Hepatocyte (in vitro differentiated cells): ENCODE results near the gene GALNT18. TPM values are rescaled to one million over a fixed set of nuclear protein-coding genes. Genes with fewer than 3 reads are reported as not detected.

ENCODE experiments used
- DNase-seq: peaks from one replicate; pipeline ENCODE4 v3.0.0-alpha.2; 2016; ENCODE audit warnings: low spot score
- H2AFZ ChIP-seq: fragments of 200-600 bp; sonication (generic); 2 replicates; pipeline ENCODE4 v1.6.0; 2016; ENCODE audit warnings: antibody characterized with exemption, mild to moderate bottlenecking
- H3K27ac ChIP-seq: fragments of 200-600 bp; sonication (generic); 2 replicates; pipeline ENCODE4 v1.5.1; 2016; ENCODE audit warnings: mild to moderate bottlenecking
- H3K27me3 ChIP-seq: fragments of 200-600 bp; sonication (generic); 2 replicates; pipeline ENCODE4 v1.6.1; 2016
- H3K36me3 ChIP-seq: fragments of 200-600 bp; sonication (generic); replicated peaks from 2 replicates; pipeline ENCODE4 v1.5.1; 2016; ENCODE audit warnings: low read depth; ENCODE audit not compliant: insufficient read depth
- H3K4me1 ChIP-seq: fragments of 200-600 bp; sonication (generic); 2 replicates; pipeline ENCODE4 v1.5.1; 2016; ENCODE audit warnings: mild to moderate bottlenecking, moderate library complexity; ENCODE audit not compliant: insufficient read depth
- H3K4me2 ChIP-seq: fragments of 200-600 bp; sonication (generic); 2 replicates; pipeline ENCODE4 v1.6.0; 2016
- H3K4me3 ChIP-seq: fragments of 200-600 bp; sonication (generic); 2 replicates; pipeline ENCODE4 v1.5.1; 2016; ENCODE audit warnings: mild to moderate bottlenecking
- H3K79me2 ChIP-seq: fragments of 200-600 bp; sonication (generic); 2 replicates; pipeline ENCODE4 v1.6.0; 2017; ENCODE audit warnings: mild to moderate bottlenecking
- H3K9me2 ChIP-seq: fragments of 200-600 bp; sonication (generic); replicated peaks from 2 replicates; pipeline ENCODE4 v1.6.0; 2017; ENCODE audit warnings: mild to moderate bottlenecking; ENCODE audit not compliant: insufficient read depth
- H3K9me3 ChIP-seq: fragments of 200-600 bp; sonication (generic); 2 replicates; pipeline ENCODE4 v1.5.1; 2016; ENCODE audit warnings: low read depth, mild to moderate bottlenecking
- H4K20me1 ChIP-seq: fragments of 200-600 bp; sonication (generic); 2 replicates; pipeline ENCODE4 v1.6.0; 2016; ENCODE audit warnings: mild to moderate bottlenecking; ENCODE audit not compliant: insufficient read depth, poor library complexity, severe bottlenecking
- CTCF ChIP-seq: fragments of 200-600 bp; sonication (generic); IDR thresholded peaks from 2 replicates; pipeline ENCODE4 v1.5.1; 2016; ENCODE audit warnings: antibody characterized with exemption, mild to moderate bottlenecking; ENCODE audit not compliant: poor library complexity
- EZH2 ChIP-seq: fragments of 200-600 bp; sonication (generic); IDR thresholded peaks from 2 replicates; pipeline ENCODE4 v1.6.1; 2016; ENCODE audit warnings: antibody characterized with exemption, mild to moderate bottlenecking, borderline replicate concordance
- EZH2phosphoT487 ChIP-seq: fragments of 200-600 bp; sonication (generic); IDR thresholded peaks from one replicate; pipeline ENCODE4 v1.6.1; 2018; ENCODE audit warnings: antibody characterized with exemption, mild to moderate bottlenecking, low read depth, moderate library complexity; ENCODE audit not compliant: unreplicated experiment, severe bottlenecking
- WGBS: methylation state at CpG from one replicate; pipeline ENCODE4 v1.1.6; 2016; ENCODE audit warnings: low lambda C conversion rate; ENCODE audit errors: missing lambda C conversion rate; 5-methylcytosine and 5-hydroxymethylcytosine counted together
- polyA plus RNA-seq: library from polyadenylated mRNA; unstranded; fragments of >200 nt; fragmentation: Nextera tagmentation; extraction: Ambion mirVana; gene quantifications from 2 replicates; pipeline ENCODE4 v1.2.1, GENCODE V29; 2016
- total RNA-seq: library from RNA; depleted of rRNA; stranded (reverse); fragments of >200 nt; gene quantifications from 2 replicates; pipeline ENCODE4 v1.2.3, GENCODE V29; 2014

GALNT18 gene
- total and polyA plus RNA-seq, 2 experiments from 2014 or later: 11.6 to 22.4 TPM

GRCh38 chr11:11491589-11491988 lies 130.2 kb downstream of the GALNT18 start:
- 89% methylated on average over 4 of the region's 4 CpGs for WGBS
- no peaks in the 10 kb centered on the region for H3K4me1 ChIP-seq
- H3K27me3 ChIP-seq: no peaks in the 10 kb centered on the region

GRCh38 chr11:11491014-11491413 lies 130.8 kb downstream of the GALNT18 start:
- Histone ChIP-seq H3K9me2 (no peaks in the 10 kb centered on the region), H3K79me2 (no peaks in the 10 kb centered on the region), H3K9me3 (no peaks in the 10 kb centered on the region), H3K4me3 (no peak overlapping the region), H3K27ac (no peak overlapping the region), H4K20me1 (no peaks in the 10 kb centered on the region), H3K27me3 (no peaks in the 10 kb centered on the region), H2AFZ (no peak overlapping the region), H3K4me2 (no peak overlapping the region), H3K4me1 (no peaks in the 10 kb centered on the region), H3K36me3 (no peaks in the 10 kb centered on the region)
- TF ChIP-seq EZH2 (no peak), EZH2phosphoT487 (no peak), CTCF (no peak)
- no peak for DNase-seq
- whole genome bisulfite sequencing: 89% methylated on average over 2 of the region's 2 CpGs

More at GRCh38 chr11:11491589-11491988, 130.2 kb downstream of the GALNT18 start:
- no peaks in the 10 kb centered on the region for H3K9me3 ChIP-seq
- no peak overlapping the region for H3K4me3 ChIP-seq
- H2AFZ ChIP-seq: no peak overlapping the region
- H3K9me2 ChIP-seq: no peaks in the 10 kb centered on the region
- H3K36me3 ChIP-seq: no peaks in the 10 kb centered on the region
- H3K4me2 ChIP-seq: no peak overlapping the region
- H3K27ac ChIP-seq: no peak overlapping the region
- TF ChIP-seq EZH2phosphoT487 (no peak), EZH2 (no peak), CTCF (no peak)
- DNase-seq: no peak
- H4K20me1 ChIP-seq: no peaks in the 10 kb centered on the region
- no peaks in the 10 kb centered on the region for H3K79me2 ChIP-seq

- TF ChIP-seq EZH2: no peak
- TF ChIP-seq CTCF: no peak
- TF ChIP-seq EZH2phosphoT487: no peak
- Histone ChIP-seq H2AFZ (no peak overlapping the region), H3K4me2 (no peak overlapping the region), H3K4me3 (no peak overlapping the region), H3K27ac (no peak overlapping the region), H3K4me1 (no peaks in the 10 kb centered on the region), H3K79me2 (no peaks in the 10 kb centered on the region), H3K36me3 (no peaks in the 10 kb centered on the region), H3K27me3 (no peaks in the 10 kb centered on the region), H3K9me3 (no peaks in the 10 kb centered on the region), H3K9me2 (no peaks in the 10 kb centered on the region), H4K20me1 (no peaks in the 10 kb centered on the region)
- WGBS: 52% methylated on average over 3 of the region's 3 CpGs
- DNase-seq: no peak
Measured at GRCh38 chr11:11486423-11486822, 135.4 kb downstream of the GALNT18 start.

- TF ChIP-seq EZH2 (no peak), EZH2phosphoT487 (no peak), CTCF (no peak)
- Histone ChIP-seq H3K27ac (no peak overlapping the region), H3K9me3 (no peaks in the 10 kb centered on the region), H2AFZ (no peak overlapping the region), H3K4me1 (no peaks in the 10 kb centered on the region), H3K4me2 (no peak overlapping the region), H3K4me3 (no peak overlapping the region), H3K36me3 (no peaks in the 10 kb centered on the region), H3K79me2 (no peaks in the 10 kb centered on the region), H4K20me1 (no peaks in the 10 kb centered on the region), H3K27me3 (no peaks in the 10 kb centered on the region), H3K9me2 (no peaks in the 10 kb centered on the region)
- DNase-seq: no peak
- WGBS: 86% methylated on average over 3 of the region's 3 CpGs
Measured at GRCh38 chr11:11486002-11486401, 135.8 kb downstream of the GALNT18 start.
